Stimulated activated CD8-positive, alpha-beta memory T cell treated with anti-CD3 and anti-CD28 coated beads, Interleukin-12 subunit alpha, Interleukin-12 subunit beta, amount 100 ng/mL, for 4 hours (primary cell): Measurements from ENCODE around the gene PDILT.

Experiments used
- DNase-seq: peaks from one replicate; pipeline ENCODE4 v3.0.0-alpha.2; 2020; ENCODE audit warnings: low read depth

Gene PDILT

GRCh38 chr16:20401475-20402016 lies 3.0 kb downstream of the PDILT start:
- no peak for DNase-seq

- DNase-seq, result no peak
Observed at GRCh38 chr16:20401066-20401465, 3.5 kb downstream of the PDILT start.

GRCh38 chr16:20399185-20399584 lies 5.4 kb downstream of the PDILT start:
- no peak for DNase-seq

GRCh38 chr16:20398603-20399002 lies 5.9 kb downstream of the PDILT start:
- no peak for DNase-seq

- DNase-seq, result no peak
Observed at GRCh38 chr16:20397468-20398074, 7.0 kb downstream of the PDILT start.

GRCh38 chr16:20396846-20397467 lies 7.6 kb downstream of the PDILT start:
- no peak for DNase-seq

- no peak for DNase-seq
Observed at GRCh38 chr16:20395946-20396345, 8.6 kb downstream of the PDILT start.

- no peak for DNase-seq
Observed at GRCh38 chr16:20393801-20394577, 10.5 kb downstream of the PDILT start.

GRCh38 chr16:20391045-20391444 lies 13.5 kb downstream of the PDILT start:
- no peak for DNase-seq

- DNase-seq, result no peak
Observed at GRCh38 chr16:20388854-20389253, 15.7 kb downstream of the PDILT start.

GRCh38 chr16:20387978-20388377 lies 16.6 kb downstream of the PDILT start:
- no peak for DNase-seq

- peak; percentile 1 for DNase-seq
Observed at GRCh38 chr16:20385844-20386832, 18.4 kb downstream of the PDILT start.

GRCh38 chr16:20383106-20384029 lies 21.2 kb downstream of the PDILT start:
- no peak for DNase-seq

- no peak for DNase-seq
Observed at GRCh38 chr16:20382202-20382948, 22.2 kb downstream of the PDILT start.

GRCh38 chr16:20380782-20381181 lies 23.8 kb downstream of the PDILT start:
- DNase-seq, result no peak

GRCh38 chr16:20377181-20377580 lies 27.4 kb downstream of the PDILT start:
- DNase-seq, result no peak

- DNase-seq, result no peak
Observed at GRCh38 chr16:20372701-20373100, 31.8 kb downstream of the PDILT start.

- DNase-seq, result no peak
Observed at GRCh38 chr16:20369452-20370054, 35.0 kb downstream of the PDILT start.

GRCh38 chr16:20364051-20364450 lies 40.5 kb downstream of the PDILT start:
- no peak for DNase-seq

GRCh38 chr16:20363191-20363590 lies 41.3 kb downstream of the PDILT start:
- DNase-seq, result no peak
